ENCODE measurements around the gene CPA1. TPM values are rescaled to one million over a fixed set of nuclear protein-coding genes. Genes with fewer than 3 reads are reported as not detected.

Gene CPA1
- total RNA-seq, 1 experiment from 2014 or later, result 7.9 TPM

GRCh38 chr7:130435311-130435854 lies 55.1 kb downstream of the CPA1 start:
- Mint-ChIP-seq H3K4me1 (peaks cover 12% of the 10 kb centered on the region), H3K36me3 (no peaks in the 10 kb centered on the region), H3K27me3 (ENCODE audit: low read depth) (no peaks in the 10 kb centered on the region), H3K27ac (no peak overlapping the region), H3K4me3 (no peak overlapping the region), H3K9me3 (no peaks in the 10 kb centered on the region)
- ATAC-seq (no peak), DNase-seq (ENCODE audit: low spot score) (no peak)
- ChIA-PET CTCF (no interaction called here), POLR2A (no interaction called here)
- no peak for TF ChIP-seq ATF2 (CRISPR knock-in tag; IDR thresholded peaks at IDR 0.05; ENCODE audit: borderline replicate concordance, low read depth)
- TF ChIP-seq IRF1 (CRISPR knock-in tag; IDR thresholded peaks at IDR 0.05), result no peak
- no peak for TF ChIP-seq FOXJ3 (CRISPR knock-in tag; IDR thresholded peaks at IDR 0.05; ENCODE audit: borderline replicate concordance)
- TF ChIP-seq JAZF1 (CRISPR knock-in tag; IDR thresholded peaks at IDR 0.05), result no peak
- TF ChIP-seq GTF2I (CRISPR knock-in tag; conservative IDR thresholded peaks at IDR 0.05), result no peak
- no peak for TF ChIP-seq ZNF232 (CRISPR knock-in tag; IDR thresholded peaks at IDR 0.05)
- TF ChIP-seq NR1H2 (CRISPR knock-in tag; IDR thresholded peaks at IDR 0.05), result no peak

- Mint-ChIP-seq H3K4me3 (no peak overlapping the region), H3K27me3 (ENCODE audit: low read depth) (no peaks in the 10 kb centered on the region), H3K27ac (0 out of 2 replicates have a peak overlapping the region, but pooled peaks have one; percentile 28), H3K9me3 (no peaks in the 10 kb centered on the region), H3K36me3 (no peaks in the 10 kb centered on the region), H3K4me1 (peaks cover 14% of the 10 kb centered on the region)
- TF ChIP-seq KAT7 (CRISPR knock-in tag; IDR thresholded peaks at IDR 0.05; ENCODE audit: borderline replicate concordance), result no peak
- no peak for TF ChIP-seq ESRRA (CRISPR knock-in tag; IDR thresholded peaks at IDR 0.05; ENCODE audit: borderline replicate concordance)
- ChIA-PET CTCF (no interaction called here), POLR2A (no interaction called here)
- DNase-seq (ENCODE audit: low spot score) (no peak), ATAC-seq (no peak)
Observed at GRCh38 chr7:130436253-130436652, 56.0 kb downstream of the CPA1 start.

Other genes with a start within 250 kb of the CPA1 start
- 21.0 to 25.8 TPM (median 23.5 TPM) in 3 replicates for gene TMEM209, start 175.1 kb upstream of the CPA1 start, total RNA-seq (2021)
- gene SSMEM1, start 172.6 kb upstream of the CPA1 start, total RNA-seq (2021), result not detected in 3 replicates
- 0.90 to 2.3 TPM (median 1.3 TPM) in 3 replicates for gene CPA2, start 113.6 kb upstream of the CPA1 start, total RNA-seq (2021)
- gene CPA4, start 87.3 kb upstream of the CPA1 start, total RNA-seq (2021), result 0.11 TPM in 2 of 3 replicates, not detected in the other
- gene CPA5, start 35.7 kb upstream of the CPA1 start, total RNA-seq (2021), result not detected in 3 replicates
- 7.1 to 11.2 TPM (median 10.2 TPM) in 3 replicates for gene CEP41, start 60.5 kb downstream of the CPA1 start, total RNA-seq (2021)
- 130 to 188 TPM (median 143 TPM) in 3 replicates for gene MEST, start 111.6 kb downstream of the CPA1 start, total RNA-seq (2021)

Measured in WTC11 (cell line).